ENCODE results near the gene CERS5.

- TF ChIP-seq EZH2phosphoT487 (IDR thresholded peaks at IDR 0.05; ENCODE audit: borderline replicate concordance, low read depth, low read length) (no peak), CTCF (conservative IDR thresholded peaks at IDR 0.05; ENCODE audit: low read length) (no peak)
Measured at GRCh38 chr12:50129290-50129689, 37.9 kb downstream of the CERS5 start.
